ENCODE data around the gene BCL7A.
"Not testable (repeated sequence)": the region's sequence is repeated elsewhere in the genome, so short reads cannot be mapped to it uniquely, and the experiment has no call there.

The BCL7A gene

DNA sequence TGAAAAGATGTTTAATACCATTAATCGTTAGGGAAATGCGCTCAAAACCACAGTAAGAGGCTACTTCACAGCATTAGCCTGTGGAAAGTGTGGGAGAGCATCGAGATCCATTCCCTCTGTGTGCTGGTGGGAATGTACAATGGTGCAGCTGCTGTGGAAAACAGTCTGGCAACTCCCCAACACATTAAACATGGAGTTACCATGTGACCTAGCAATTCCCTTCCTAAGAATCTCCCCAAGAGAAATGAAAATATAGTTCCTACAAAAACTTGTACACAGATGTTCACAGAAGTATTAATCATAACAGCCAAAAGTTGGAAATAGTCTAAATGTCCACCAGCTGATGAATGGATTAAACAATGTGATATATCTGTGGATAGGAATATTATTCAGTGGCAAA, 80.6 kb downstream of the BCL7A start:
- Histone ChIP-seq H3K4me1 (ENCODE audit: insufficient read depth, low read length, severe bottlenecking) (peaks cover 34% of the 10 kb centered on the region), H3K4me2 (ENCODE audit: low read length) (no peak overlapping the region), H3K9me3 (ENCODE audit: low read length) (no peaks in the 10 kb centered on the region), H3K27me3 (ENCODE audit: insufficient read depth, low read length) (no peaks in the 10 kb centered on the region), H3F3A (ENCODE audit: insufficient read depth, low read length) (no peaks in the 10 kb centered on the region), H3K79me2 (ENCODE audit: insufficient read depth, low read length) (no peaks in the 10 kb centered on the region), H3K9me2 (ENCODE audit: low read depth, low read length) (no peaks in the 10 kb centered on the region), H4K20me1 (ENCODE audit: insufficient read depth, low read length) (no peaks in the 10 kb centered on the region), H3K36me3 (ENCODE audit: insufficient read depth, low read length) (no peaks in the 10 kb centered on the region), H3K9ac (ENCODE audit: low read length) (no peak overlapping the region), H3K27ac (ENCODE audit: low read depth, low read length, poor library complexity, severe bottlenecking) (no peak overlapping the region), H3K4me3 (ENCODE audit: low read depth, low read length, poor library complexity, severe bottlenecking) (no peak overlapping the region), H2AFZ (ENCODE audit: low read length) (no peak overlapping the region)
- no peak for TF ChIP-seq EZH2 (IDR thresholded peaks at IDR 0.05; ENCODE audit: borderline replicate concordance, low read length)

- Histone ChIP-seq H3K27ac (ENCODE audit: low read depth, low read length, poor library complexity, severe bottlenecking) (no peak overlapping the region), H3K79me2 (ENCODE audit: insufficient read depth, low read length) (no peaks in the 10 kb centered on the region)
Measured at GRCh38 chr12:122104844-122105243, 83.2 kb downstream of the BCL7A start.

DNA sequence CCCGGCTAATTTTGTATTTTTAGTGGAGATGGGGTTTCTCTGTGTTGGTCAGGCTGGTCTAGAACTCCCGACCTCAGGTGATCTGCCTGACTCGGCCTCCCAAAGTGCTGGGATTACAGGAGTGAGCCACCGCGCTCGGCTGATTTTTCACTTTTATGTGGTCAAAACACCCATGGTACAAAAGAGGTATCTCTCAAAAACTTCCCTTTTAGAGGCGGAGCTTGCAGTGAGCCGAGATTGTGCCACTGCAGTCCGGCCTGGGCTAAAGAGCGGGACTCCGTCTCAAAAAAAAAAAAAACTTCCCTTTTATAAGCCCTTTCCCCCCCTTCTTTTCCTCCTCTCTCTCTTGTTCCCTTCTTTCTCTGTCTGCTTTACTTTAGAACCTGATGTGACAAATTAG, 83.8 kb downstream of the BCL7A start:
- not testable (repeated sequence) for H3K9me2 ChIP-seq (ENCODE audit: low read depth, low read length); H3F3A ChIP-seq (ENCODE audit: insufficient read depth, low read length); H3K4me3 ChIP-seq (ENCODE audit: low read depth, low read length, poor library complexity, severe bottlenecking); H3K27ac ChIP-seq (ENCODE audit: low read depth, low read length, poor library complexity, severe bottlenecking); H3K27me3 ChIP-seq (ENCODE audit: insufficient read depth, low read length); H3K79me2 ChIP-seq (ENCODE audit: insufficient read depth, low read length); H3K9me3 ChIP-seq (ENCODE audit: low read length); H3K9ac ChIP-seq (ENCODE audit: low read length); H2AFZ ChIP-seq (ENCODE audit: low read length); H4K20me1 ChIP-seq (ENCODE audit: insufficient read depth, low read length); H3K36me3 ChIP-seq (ENCODE audit: insufficient read depth, low read length)
- H3K4me1 ChIP-seq (ENCODE audit: insufficient read depth, low read length, severe bottlenecking): peaks cover 16% of the 10 kb centered on the region
- H3K4me2 ChIP-seq (ENCODE audit: low read length): peak overlapping the region; percentile 8; the same call in 1 of the 2 replicates

More at GRCh38 chr12:122104844-122105243, 83.2 kb downstream of the BCL7A start:
- Histone ChIP-seq H3K9me2 (ENCODE audit: low read depth, low read length) (no peaks in the 10 kb centered on the region), H3K27me3 (ENCODE audit: insufficient read depth, low read length) (no peaks in the 10 kb centered on the region), H3K4me1 (ENCODE audit: insufficient read depth, low read length, severe bottlenecking) (peaks cover 21% of the 10 kb centered on the region), H3K9me3 (ENCODE audit: low read length) (no peaks in the 10 kb centered on the region), H3K9ac (ENCODE audit: low read length) (no peak overlapping the region), H3K4me3 (ENCODE audit: low read depth, low read length, poor library complexity, severe bottlenecking) (no peak overlapping the region), H3K36me3 (ENCODE audit: insufficient read depth, low read length) (no peaks in the 10 kb centered on the region), H2AFZ (ENCODE audit: low read length) (no peak overlapping the region), H3K4me2 (ENCODE audit: low read length) (peak overlapping the region; percentile 8; the same call in 1 of the 2 replicates), H4K20me1 (ENCODE audit: insufficient read depth, low read length) (no peaks in the 10 kb centered on the region), H3F3A (ENCODE audit: insufficient read depth, low read length) (no peaks in the 10 kb centered on the region)
- TF ChIP-seq, protein P1, sequence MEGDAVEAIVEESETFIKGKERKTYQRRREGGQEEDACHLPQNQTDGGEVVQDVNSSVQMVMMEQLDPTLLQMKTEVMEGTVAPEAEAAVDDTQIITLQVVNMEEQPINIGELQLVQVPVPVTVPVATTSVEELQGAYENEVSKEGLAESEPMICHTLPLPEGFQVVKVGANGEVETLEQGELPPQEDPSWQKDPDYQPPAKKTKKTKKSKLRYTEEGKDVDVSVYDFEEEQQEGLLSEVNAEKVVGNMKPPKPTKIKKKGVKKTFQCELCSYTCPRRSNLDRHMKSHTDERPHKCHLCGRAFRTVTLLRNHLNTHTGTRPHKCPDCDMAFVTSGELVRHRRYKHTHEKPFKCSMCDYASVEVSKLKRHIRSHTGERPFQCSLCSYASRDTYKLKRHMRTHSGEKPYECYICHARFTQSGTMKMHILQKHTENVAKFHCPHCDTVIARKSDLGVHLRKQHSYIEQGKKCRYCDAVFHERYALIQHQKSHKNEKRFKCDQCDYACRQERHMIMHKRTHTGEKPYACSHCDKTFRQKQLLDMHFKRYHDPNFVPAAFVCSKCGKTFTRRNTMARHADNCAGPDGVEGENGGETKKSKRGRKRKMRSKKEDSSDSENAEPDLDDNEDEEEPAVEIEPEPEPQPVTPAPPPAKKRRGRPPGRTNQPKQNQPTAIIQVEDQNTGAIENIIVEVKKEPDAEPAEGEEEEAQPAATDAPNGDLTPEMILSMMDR (IDR thresholded peaks at IDR 0.05; ENCODE audit: low read length): no peak
- TF ChIP-seq EZH2 (IDR thresholded peaks at IDR 0.05; ENCODE audit: borderline replicate concordance, low read length): no peak

DNA sequence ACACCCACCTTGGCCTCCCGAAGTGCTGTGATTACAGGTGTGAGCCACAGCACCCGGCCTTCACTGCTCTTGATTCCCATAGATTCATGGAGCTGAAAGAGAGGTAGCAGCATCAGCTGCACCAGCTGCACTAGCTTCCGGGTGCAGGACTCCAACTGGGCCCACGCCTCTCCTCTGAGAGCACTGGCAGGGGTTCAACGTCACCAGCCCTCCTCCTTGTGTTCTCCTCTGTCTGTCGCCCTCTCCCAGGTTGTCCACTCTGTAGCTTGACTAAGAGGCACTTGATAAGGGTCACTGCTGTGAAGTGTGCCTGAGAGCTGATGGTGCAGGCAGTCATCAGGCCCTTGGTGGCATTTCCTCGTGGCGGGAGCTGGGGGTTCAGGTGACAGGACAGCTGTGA, 85.2 kb downstream of the BCL7A start:
- Histone ChIP-seq H2AFZ (ENCODE audit: low read length) (no peak overlapping the region), H3K9me3 (ENCODE audit: low read length) (no peaks in the 10 kb centered on the region), H3F3A (ENCODE audit: insufficient read depth, low read length) (no peaks in the 10 kb centered on the region), H3K9ac (ENCODE audit: low read length) (no peak overlapping the region), H3K36me3 (ENCODE audit: insufficient read depth, low read length) (no peaks in the 10 kb centered on the region), H3K79me2 (ENCODE audit: insufficient read depth, low read length) (no peaks in the 10 kb centered on the region), H3K4me1 (ENCODE audit: insufficient read depth, low read length, severe bottlenecking) (peaks cover 16% of the 10 kb centered on the region), H3K27me3 (ENCODE audit: insufficient read depth, low read length) (no peaks in the 10 kb centered on the region), H3K4me3 (ENCODE audit: low read depth, low read length, poor library complexity, severe bottlenecking) (no peak overlapping the region), H3K9me2 (ENCODE audit: low read depth, low read length) (no peaks in the 10 kb centered on the region), H3K27ac (ENCODE audit: low read depth, low read length, poor library complexity, severe bottlenecking) (no peak overlapping the region), H4K20me1 (ENCODE audit: insufficient read depth, low read length) (no peaks in the 10 kb centered on the region), H3K4me2 (ENCODE audit: low read length) (no peak overlapping the region)
- TF ChIP-seq, protein P1 (IDR thresholded peaks at IDR 0.05; ENCODE audit: low read length): no peak

Measured in OCI-LY1 (cell line).